SK-N-SH (cell line): ENCODE results near the gene RECK. TPM values are rescaled to one million over a fixed set of nuclear protein-coding genes. Genes with fewer than 3 reads are reported as not detected.

ENCODE experiments used
- CTCF ChIA-PET: fragments of 300-600, 350-600 bp; formaldehyde crosslinking; extraction: SDS; loops from one replicate; lab custom pipeline; 2021; lab: Yijun Ruan, JAX
- POLR2A ChIA-PET: fragments of 350-600 bp; sonication (Branson Sonifier 250); formaldehyde crosslinking; extraction: SDS; loops from one replicate; lab custom pipeline; 2020; ENCODE audit warnings: antibody characterized with exemption, inconsistent platforms; lab: Yijun Ruan, JAX
- DNase-seq: peaks from one replicate; pipeline ENCODE4 v3.0.0; 2012
- H2AFZ ChIP-seq: fragments of 200-600 bp; sonication (generic); 2 replicates; pipeline ENCODE4 v1.8.1; 2016; ENCODE audit warnings: antibody characterized with exemption, mild to moderate bottlenecking, low read depth
- H3F3A ChIP-seq: fragments of 200-600 bp; sonication (generic); replicated peaks from 2 replicates; pipeline ENCODE3; 2016; ENCODE audit warnings: antibody characterized with exemption, mild to moderate bottlenecking; ENCODE audit not compliant: insufficient read depth
- H3K27ac ChIP-seq, 2 experiments: fragments of 200-500 bp in 1 of 2; fragments of 200-600 bp in 1 of 2; sonication (Bioruptor generic) in 1 of 2; sonication (generic), shearing (Covaris generic) in 1 of 2; 2 replicates each; pipeline versions ENCODE4 v1.5.1 to v1.6.1; 2014 to 2016; ENCODE audit warnings: low read depth in 2 of 2, inconsistent platforms in 1 of 2, low read length in 1 of 2, mild to moderate bottlenecking in 1 of 2, mixed read lengths in 1 of 2
- H3K27me3 ChIP-seq: fragments of 200-600 bp; sonication (generic), shearing (Covaris generic); 2 replicates; pipeline ENCODE4 v1.6.1; 2016; ENCODE audit warnings: mixed run types; ENCODE audit not compliant: insufficient read depth
- H3K36me3 ChIP-seq, 2 experiments: fragments of 200-500 bp in 1 of 2; fragments of 200-600 bp in 1 of 2; sonication (Bioruptor generic) in 1 of 2; sonication (generic) in 1 of 2; replicated peaks in 1 of 2; 2 replicates each; pipeline versions ENCODE3 to v1.5.1; 2014 to 2016; ENCODE audit warnings: low read length in 1 of 2, mild to moderate bottlenecking in 1 of 2; ENCODE audit not compliant: insufficient read depth in 2 of 2, control insufficient read depth in 1 of 2
- H3K4me1 ChIP-seq, 2 experiments: fragments of 200-500 bp in 1 of 2; fragments of 200-600 bp in 1 of 2; sonication (Bioruptor generic) in 1 of 2; sonication (generic), shearing (Covaris generic) in 1 of 2; 2 replicates each; pipeline versions ENCODE4 v1.5.1 to v1.6.1; 2014 to 2016; ENCODE audit warnings: low read depth in 1 of 2, low read length in 1 of 2, mixed run types in 1 of 2; ENCODE audit not compliant: insufficient read depth in 2 of 2, control insufficient read depth in 1 of 2
- H3K4me2 ChIP-seq: fragments of 200-600 bp; sonication (generic), shearing (Covaris generic); 2 replicates; pipeline ENCODE4 v1.6.1; 2017; ENCODE audit warnings: mixed run types
- H3K4me3 ChIP-seq, 2 experiments: fragments of 200-500 bp in 1 of 2; fragments of 200-600 bp in 1 of 2; sonication (Bioruptor generic) in 1 of 2; sonication (generic), shearing (Covaris generic) in 1 of 2; 2 replicates each; pipeline versions ENCODE4 v1.5.1 to v1.8.1; 2014 to 2016; ENCODE audit warnings: low read depth in 2 of 2, inconsistent platforms in 1 of 2, low read length in 1 of 2, mild to moderate bottlenecking in 1 of 2, mixed read lengths in 1 of 2, moderate library complexity in 1 of 2
- H3K79me2 ChIP-seq: fragments of 200-600 bp; sonication (generic); 2 replicates; pipeline ENCODE4 v1.8.1; 2017; ENCODE audit warnings: mild to moderate bottlenecking; ENCODE audit not compliant: insufficient read depth
- H3K9ac ChIP-seq: fragments of 200-600 bp; sonication (generic); 2 replicates; pipeline ENCODE4 v1.6.1; 2017; ENCODE audit warnings: mixed run types
- H3K9me2 ChIP-seq: fragments of 200-600 bp; sonication (generic); 2 replicates; pipeline ENCODE4 v1.6.1; 2017; ENCODE audit warnings: mixed run types
- H3K9me3 ChIP-seq: fragments of 200-600 bp; sonication (generic); 2 replicates; pipeline ENCODE4 v1.6.1; 2017; ENCODE audit warnings: mixed run types, mild to moderate bottlenecking, moderate library complexity
- H4K20me1 ChIP-seq: fragments of 200-600 bp; sonication (generic); 2 replicates; pipeline ENCODE4 v1.6.1; 2017; ENCODE audit warnings: mild to moderate bottlenecking, mixed run types; ENCODE audit not compliant: insufficient read depth
- CHD2 ChIP-seq: fragments of 150-350 bp; IDR thresholded peaks from 2 replicates; pipeline ENCODE4 v1.6.1; 2018; ENCODE audit warnings: low read length; ENCODE audit not compliant: partially characterized antibody
- CTCF ChIP-seq: fragments of 200-600 bp; sonication (generic); IDR thresholded peaks from 2 replicates; pipeline ENCODE4 v1.6.1; 2017; ENCODE audit warnings: antibody characterized with exemption, mild to moderate bottlenecking, moderate library complexity
- ELF1 ChIP-seq: IDR thresholded peaks from 2 replicates; pipeline ENCODE4 v1.4.0; 2012
- EP300 ChIP-seq, 2 experiments: IDR thresholded peaks; 2 replicates each; pipeline versions ENCODE4 v1.4.0 to v1.6.1; 2012; ENCODE audit warnings: borderline replicate concordance in 1 of 2, low read depth in 1 of 2, low read length in 1 of 2
- EZH2phosphoT487 ChIP-seq: fragments of 200-600 bp; sonication (generic); IDR thresholded peaks from 2 replicates; pipeline ENCODE4 v1.6.1; 2017; ENCODE audit warnings: low read depth, mixed run types, mild to moderate bottlenecking, antibody characterized with exemption, moderate library complexity, borderline replicate concordance
- GABPA ChIP-seq: IDR thresholded peaks from 2 replicates; pipeline ENCODE4 v1.4.0; 2012; ENCODE audit warnings: low read depth, mild to moderate bottlenecking
- IRF3 ChIP-seq: fragments of 150-350 bp; IDR thresholded peaks from 2 replicates; pipeline ENCODE4 v1.6.1; 2016; ENCODE audit warnings: mild to moderate bottlenecking, low read depth, low read length
- JUND ChIP-seq: IDR thresholded peaks from 2 replicates; pipeline ENCODE4 v1.4.0; 2012
- MEF2A ChIP-seq: IDR thresholded peaks from 2 replicates; pipeline ENCODE4 v1.4.0; 2012; ENCODE audit warnings: low read depth, borderline replicate concordance
- NFIC ChIP-seq: IDR thresholded peaks from 2 replicates; pipeline ENCODE4 v1.4.0; 2012; ENCODE audit warnings: borderline replicate concordance
- NRF1 ChIP-seq: IDR thresholded peaks from 2 replicates; pipeline ENCODE4 v1.6.1; 2012; ENCODE audit warnings: low read depth, mild to moderate bottlenecking, low read length
- RCOR1 ChIP-seq: fragments of 150-350 bp; IDR thresholded peaks from 2 replicates; pipeline ENCODE4 v1.6.1; 2017; ENCODE audit warnings: antibody characterized with exemption, low read length
- SIN3A ChIP-seq: IDR thresholded peaks from 2 replicates; pipeline ENCODE4 v1.6.1; 2012; ENCODE audit warnings: low read depth, mild to moderate bottlenecking, low read length, moderate library complexity, borderline replicate concordance
- SMC3 ChIP-seq: IDR thresholded peaks from 2 replicates; pipeline ENCODE4 v1.6.1; 2012; ENCODE audit warnings: low read depth, low read length, improper control_type of control experiment
- ZBTB33 ChIP-seq: IDR thresholded peaks from 2 replicates; pipeline ENCODE4 v1.4.0; 2012; ENCODE audit warnings: low read depth, borderline replicate concordance
- WGBS: methylation state at CpG from one replicate; pipeline ENCODE4 v1.1.6; 2017; ENCODE audit warnings: low lambda C conversion rate; 5-methylcytosine and 5-hydroxymethylcytosine counted together
- polyA plus RNA-seq, 3 experiments: library from polyadenylated mRNA; depleted of rRNA; stranded (reverse); fragments of >200 nt; gene quantifications; 2 replicates each; pipeline ENCODE4 v1.2.3, GENCODE V29; 2012

Gene RECK
- polyA plus RNA-seq, 1 of the 3 experiments (the other 2 are of a cell fraction) = 22.8 TPM

GRCh38 chr9:36035006-36035405 is 1.7 kb upstream of the RECK start:
- Histone ChIP-seq H3F3A (peaks cover 35% of the 10 kb centered on the region), H3K27ac (no peak overlapping the region), H3K27me3 (no peaks in the 10 kb centered on the region), H2AFZ (0 out of 2 replicates have a peak overlapping the region, but pooled peaks have one; percentile 31), H3K4me2 (no peak overlapping the region), H3K79me2 (peaks cover 33% of the 10 kb centered on the region), H3K36me3 (no peaks in the 10 kb centered on the region), H3K4me3 (no peak overlapping the region), H4K20me1 (peaks cover 2% of the 10 kb centered on the region; the same call in 1 of the 2 replicates), H3K9ac (no peak overlapping the region), H3K9me2 (no peaks in the 10 kb centered on the region), H3K4me1 (peaks cover 6 to 20% of the 10 kb centered on the region in 2 experiments), H3K9me3 (no peaks in the 10 kb centered on the region)
- TF ChIP-seq SMC3 = no peak
- TF ChIP-seq ELF1 = no peak
- TF ChIP-seq NFIC = no peak
- no peak for TF ChIP-seq EP300 (IDR thresholded peaks at IDR 0.05; ENCODE audit: borderline replicate concordance in 1 of 2, low read depth in 1 of 2, low read length in 1 of 2)
- no peak for TF ChIP-seq IRF3
- no peak for TF ChIP-seq ZBTB33
- no peak for TF ChIP-seq NRF1
- TF ChIP-seq MEF2A = no peak
- no peak for TF ChIP-seq SIN3A
- no peak for TF ChIP-seq CHD2
- TF ChIP-seq GABPA = no peak
- TF ChIP-seq EZH2phosphoT487 = no peak
- 98% methylated on average over 2 of the region's 2 CpGs for WGBS
- CTCF ChIA-PET = interaction anchor here (1.0 to 5.5 kb wide), 5 partner anchors 11 to 138 kb away, joined by 3 to 38 read pairs (median 7); no protein-coding TSS in a partner anchor
- POLR2A ChIA-PET = no interaction called here
- DNase-seq = no peak

- H2AFZ ChIP-seq = peak overlapping the region; percentile 94
- H3K79me2 ChIP-seq = peaks cover 46% of the 10 kb centered on the region
- DNase-seq = no peak
- no peaks in the 10 kb centered on the region for H3K36me3 ChIP-seq
- WGBS = 83% methylated on average over 18 of the region's 20 CpGs
- 0 out of 2 replicates have a peak, but pooled peaks have one; percentile 40 for TF ChIP-seq RCOR1
- no peak for TF ChIP-seq JUND
- no peak for TF ChIP-seq CTCF
- TF ChIP-seq EZH2phosphoT487 = no peak
- H3F3A ChIP-seq = peaks cover 37% of the 10 kb centered on the region
- no peaks in the 10 kb centered on the region for H3K9me3 ChIP-seq
- ChIA-PET POLR2A (no interaction called here), CTCF (interaction anchor here (0.6 to 5.5 kb wide), 11 partner anchors 8 to 291 kb away, joined by 3 to 38 read pairs (median 5); no protein-coding TSS in a partner anchor)
- peaks cover 4% of the 10 kb centered on the region; the same call in 1 of the 2 replicates for H4K20me1 ChIP-seq
- H3K9me2 ChIP-seq = no peaks in the 10 kb centered on the region
- H3K4me1 ChIP-seq = peaks cover 6 to 21% of the 10 kb centered on the region in 2 experiments
- peak overlapping the region; percentile 91; the same call in 1 of the 2 replicates for H3K9ac ChIP-seq
- H3K27me3 ChIP-seq = no peaks in the 10 kb centered on the region
- H3K27ac ChIP-seq = peak overlapping the region; percentile 35 to 79; a peak in 2 of 4 replicates
- H3K4me3 ChIP-seq = peak overlapping the region; percentile 72 to 81
- H3K4me2 ChIP-seq = peak overlapping the region; percentile 75
Measured at GRCh38 chr9:36036253-36036779, 397 bp upstream of the RECK start.
